Measurements from ENCODE around the gene PPARG. TPM values are rescaled to one million over a fixed set of nuclear protein-coding genes. Genes with fewer than 3 reads are reported as not detected.

PPARG gene
- total RNA-seq, 4 donors from 2014 or later = 26.4 to 46.4 (median 37.4) TPM

- peaks cover 0 to 7% (median 0%) of the 10 kb centered on the region in 4 donors for H3K4me1 ChIP-seq
- no peaks in the 10 kb centered on the region for H3K27me3 ChIP-seq
- TF ChIP-seq POLR2A (IDR thresholded peaks at IDR 0.05) (no peak), CTCF (IDR thresholded peaks at IDR 0.05) (no peak)
- no peak for DNase-seq
- no peak overlapping the region for H3K4me3 ChIP-seq
- no peaks in the 10 kb centered on the region for H3K36me3 ChIP-seq
- H3K9me3 ChIP-seq = no peaks in the 10 kb centered on the region
- H3K27ac ChIP-seq = no peak overlapping the region
Observed at GRCh38 chr3:12423918-12424630, 135.2 kb downstream of the PPARG start.

- H3K27me3 ChIP-seq = no peaks in the 10 kb centered on the region
- no peak for DNase-seq
- H3K27ac ChIP-seq = no peak overlapping the region
Observed at GRCh38 chr3:12424635-12425319, 135.9 kb downstream of the PPARG start.

GRCh38 chr3:12425850-12426579 is 137.1 kb downstream of the PPARG start:
- Histone ChIP-seq H3K9me3 (no peaks in the 10 kb centered on the region), H3K27me3 (no peaks in the 10 kb centered on the region), H3K4me3 (no peak overlapping the region), H3K27ac (no peak overlapping the region), H3K4me1 (peaks cover 0 to 1% (median 0%) of the 10 kb centered on the region in 4 donors), H3K36me3 (no peaks in the 10 kb centered on the region)
- TF ChIP-seq POLR2A (IDR thresholded peaks at IDR 0.05) (no peak), CTCF (IDR thresholded peaks at IDR 0.05) (no peak)
- DNase-seq = no peak

More at GRCh38 chr3:12424635-12425319, 135.9 kb downstream of the PPARG start:
- H3K9me3 ChIP-seq = no peaks in the 10 kb centered on the region
- no peaks in the 10 kb centered on the region for H3K36me3 ChIP-seq
- TF ChIP-seq POLR2A (IDR thresholded peaks at IDR 0.05) = no peak
- TF ChIP-seq CTCF (IDR thresholded peaks at IDR 0.05) = no peak
- peaks cover 0 to 7% (median 0%) of the 10 kb centered on the region in 4 donors for H3K4me1 ChIP-seq
- no peak overlapping the region for H3K4me3 ChIP-seq

GRCh38 chr3:12427551-12427950 is 138.7 kb downstream of the PPARG start:
- H3K27ac ChIP-seq = no peak overlapping the region
- H3K4me3 ChIP-seq = no peak overlapping the region
- H3K36me3 ChIP-seq = no peaks in the 10 kb centered on the region
- H3K4me1 ChIP-seq = no peaks in the 10 kb centered on the region
- no peaks in the 10 kb centered on the region for H3K27me3 ChIP-seq
- TF ChIP-seq CTCF (IDR thresholded peaks at IDR 0.05) = no peak
- TF ChIP-seq POLR2A (IDR thresholded peaks at IDR 0.05) = no peak
- DNase-seq = no peak
- no peaks in the 10 kb centered on the region for H3K9me3 ChIP-seq

GRCh38 chr3:12428126-12428525 is 139.3 kb downstream of the PPARG start:
- H3K36me3 ChIP-seq = no peaks in the 10 kb centered on the region
- no peak overlapping the region for H3K27ac ChIP-seq

More at GRCh38 chr3:12428126-12428525, 139.3 kb downstream of the PPARG start:
- no peak for DNase-seq
- Histone ChIP-seq H3K27me3 (no peaks in the 10 kb centered on the region), H3K4me3 (no peak overlapping the region), H3K9me3 (no peaks in the 10 kb centered on the region), H3K4me1 (no peaks in the 10 kb centered on the region)
- TF ChIP-seq POLR2A (IDR thresholded peaks at IDR 0.05) = no peak
- no peak for TF ChIP-seq CTCF (IDR thresholded peaks at IDR 0.05)

Data from Peyer's patch (tissue), 4 donors.